Caco-2 (cell line): ENCODE results near the gene IGFBP2. TPM values are rescaled to one million over a fixed set of nuclear protein-coding genes. Genes with fewer than 3 reads are reported as not detected.
"Not testable (repeated sequence)": the region's sequence is repeated elsewhere in the genome, so short reads cannot be mapped to it uniquely, and the experiment has no call there.

Experiments
- BruUV-seq: library from RNA; stranded (reverse); fragments of 400-500 nt; replicated peaks from 2 replicates; lab custom pipeline; 2021; lab: Mats Ljungman, UMichigan
- CTCF ChIA-PET: fragments of 300-600 bp; sonication (Branson Sonifier 250); formaldehyde crosslinking; loops from one replicate; lab custom pipeline; 2022; ENCODE audit warnings: antibody characterized with exemption; lab: Charles Lee
- POLR2A ChIA-PET: fragments of 300-600 bp; sonication (Branson Sonifier 250); formaldehyde crosslinking; loops from one replicate; lab custom pipeline; 2022; ENCODE audit warnings: antibody characterized with exemption; lab: Charles Lee
- DNase-seq, 2 experiments: peaks; one replicate each; pipeline versions ENCODE4 v3.0.0 to v3.0.0-alpha.2; 2020 to 2022
- H3K27me3 ChIP-seq: replicated peaks from 2 replicates; pipeline ENCODE4 v1.6.0; 2011; ENCODE audit warnings: low read length; ENCODE audit not compliant: control insufficient read depth, insufficient read depth
- H3K36me3 ChIP-seq: 2 replicates; pipeline ENCODE4 v1.5.1; 2011; ENCODE audit warnings: low read length; ENCODE audit not compliant: control insufficient read depth, insufficient read depth
- H3K4me1 ChIP-seq: fragments of 250-450 bp; sonication (Bioruptor Pico); 2 replicates; pipeline ENCODE4 v1.5.1; 2020; ENCODE audit warnings: mild to moderate bottlenecking
- H3K4me3 ChIP-seq: 2 replicates; pipeline ENCODE4 v1.5.1; 2011; ENCODE audit warnings: low read depth, mild to moderate bottlenecking, control low read depth, low read length
- H3K9me3 ChIP-seq: fragments of 250-450 bp; sonication (Bioruptor Pico); 2 replicates; pipeline ENCODE4 v1.5.1; 2020; ENCODE audit warnings: mild to moderate bottlenecking, moderate library complexity
- H3K27ac Mint-ChIP-seq: one replicate; pipeline ENCODE4 v1.8.0; 2022; ENCODE audit warnings: mixed read lengths; ENCODE audit not compliant: unreplicated experiment
- H3K27me3 Mint-ChIP-seq: one replicate; pipeline ENCODE4 v1.8.0; 2022; ENCODE audit warnings: mixed read lengths; ENCODE audit not compliant: insufficient read depth, unreplicated experiment
- H3K36me3 Mint-ChIP-seq: one replicate; pipeline ENCODE4 v1.8.0; 2022; ENCODE audit warnings: mild to moderate bottlenecking, mixed read lengths; ENCODE audit not compliant: insufficient read depth, unreplicated experiment
- H3K4me1 Mint-ChIP-seq: one replicate; pipeline ENCODE4 v1.8.0; 2022; ENCODE audit warnings: low read depth, mixed read lengths; ENCODE audit not compliant: unreplicated experiment
- H3K4me3 Mint-ChIP-seq: one replicate; pipeline ENCODE4 v1.8.0; 2022; ENCODE audit warnings: mild to moderate bottlenecking, moderate library complexity, mixed read lengths; ENCODE audit not compliant: unreplicated experiment
- H3K9me3 Mint-ChIP-seq: one replicate; pipeline ENCODE4 v1.8.0; 2022; ENCODE audit warnings: mixed read lengths; ENCODE audit not compliant: unreplicated experiment
- CTCF ChIP-seq, 2 experiments: fragments of 200-600 bp in 1 of 2; IDR thresholded peaks; 1 replicate in 1 of 2; 2 replicates in 1 of 2; pipeline versions ENCODE4 v1.5.1 to v1.8.0; 2011 to 2022; ENCODE audit warnings: antibody characterized with exemption in 1 of 2, control low read depth in 1 of 2, inconsistent platforms in 1 of 2, low read depth in 1 of 2, low read length in 1 of 2, mild to moderate bottlenecking in 1 of 2, moderate library complexity in 1 of 2; ENCODE audit not compliant: insufficient read depth in 1 of 2, severe bottlenecking in 1 of 2, unreplicated experiment in 1 of 2
- intact Hi-C: fragments of 100-400 bp; cut with micrococcal nuclease; formaldehyde crosslinking; loops from one replicate; pipeline ENCODE4 v1.10.0; 2022; ENCODE audit not compliant: unreplicated experiment
- total RNA-seq: library from RNA; stranded (reverse); gene quantifications from 2 replicates; pipeline ENCODE4 v1.2.3, GENCODE V29; 2022

The IGFBP2 gene
- total RNA-seq, 1 experiment from 2014 or later: 6.6 TPM

- Histone ChIP-seq H3K27me3 (no peaks in the 10 kb centered on the region; the same call in 1 of the 2 replicates), H3K4me1 (no peaks in the 10 kb centered on the region), H3K9me3 (no peaks in the 10 kb centered on the region), H3K36me3 (no peaks in the 10 kb centered on the region), H3K4me3 (no peak overlapping the region)
- intact Hi-C loops: no loop called here
- H3K36me3 Mint-ChIP-seq: no peaks in the 10 kb centered on the region
- no peak for TF ChIP-seq CTCF (IDR thresholded peaks at IDR 0.05; ENCODE audit: insufficient read depth in 1 of 2, low read depth in 1 of 2, low read length in 1 of 2, severe bottlenecking in 1 of 2, unreplicated experiment in 1 of 2)
- POLR2A ChIA-PET: no interaction called here
- CTCF ChIA-PET: no interaction called here
- no TSS peak for BruUV-seq
- no peak for DNase-seq
- H3K27ac Mint-ChIP-seq: no peak overlapping the region
- no peaks in the 10 kb centered on the region for H3K4me1 Mint-ChIP-seq
- no peaks in the 10 kb centered on the region for H3K9me3 Mint-ChIP-seq
- peaks cover 8% of the 10 kb centered on the region for H3K27me3 Mint-ChIP-seq
- H3K4me3 Mint-ChIP-seq: no peak overlapping the region
Measured at GRCh38 chr2:216596236-216596979, 36.8 kb upstream of the IGFBP2 start.

DNA sequence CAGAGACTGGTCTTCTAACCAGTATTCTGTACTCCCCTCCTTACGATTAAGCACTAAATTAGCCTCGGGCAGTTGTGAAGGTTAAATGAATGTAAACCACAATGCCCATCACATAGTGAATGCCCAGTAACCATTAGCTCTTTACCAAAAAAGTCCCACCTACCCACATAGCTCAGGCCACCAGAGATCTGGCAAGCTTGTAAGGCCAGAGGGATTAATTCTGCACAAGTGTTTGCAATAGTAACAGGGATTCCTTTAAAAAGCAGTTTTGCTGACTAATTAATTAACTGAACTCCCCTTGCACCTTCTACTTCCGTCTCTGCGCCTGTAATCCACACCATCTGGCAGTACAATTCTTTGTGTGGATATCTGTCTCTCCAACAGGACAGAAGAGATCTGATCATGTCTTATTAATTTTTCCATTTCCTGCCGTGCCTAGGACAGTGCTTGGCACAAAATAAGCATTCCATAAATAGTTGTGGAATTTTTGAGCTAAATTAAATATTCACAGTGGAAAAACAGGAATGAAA is 36.2 kb upstream of the IGFBP2 start:
- BruUV-seq: no TSS peak
- Mint-ChIP-seq H3K9me3 (no peaks in the 10 kb centered on the region), H3K27me3 (peaks cover 8% of the 10 kb centered on the region), H3K4me1 (no peaks in the 10 kb centered on the region), H3K4me3 (no peak overlapping the region), H3K27ac (no peak overlapping the region), H3K36me3 (no peaks in the 10 kb centered on the region)
- no peak overlapping the region for H3K4me3 ChIP-seq
- TF ChIP-seq CTCF (IDR thresholded peaks at IDR 0.05; ENCODE audit: insufficient read depth in 1 of 2, low read depth in 1 of 2, low read length in 1 of 2, severe bottlenecking in 1 of 2, unreplicated experiment in 1 of 2): no peak
- ChIA-PET CTCF (no interaction called here), POLR2A (no interaction called here)
- H3K27me3 ChIP-seq: no peaks in the 10 kb centered on the region; the same call in 1 of the 2 replicates
- DNase-seq: no peak
- intact Hi-C loops: no loop called here
- H3K9me3 ChIP-seq: no peaks in the 10 kb centered on the region
- no peaks in the 10 kb centered on the region for H3K4me1 ChIP-seq
- H3K36me3 ChIP-seq: no peaks in the 10 kb centered on the region

GRCh38 chr2:216597825-216598224 is 35.4 kb upstream of the IGFBP2 start:
- H3K4me3 Mint-ChIP-seq: not testable (repeated sequence)

More at GRCh38 chr2:216597825-216598224, 35.4 kb upstream of the IGFBP2 start:
- DNase-seq, H3K27ac Mint-ChIP-seq, H3K4me1 Mint-ChIP-seq, intact Hi-C loops, H3K9me3 ChIP-seq, H3K36me3 Mint-ChIP-seq, H3K27me3 Mint-ChIP-seq, CTCF ChIA-PET, H3K27me3 ChIP-seq, BruUV-seq, H3K9me3 Mint-ChIP-seq, H3K4me1 ChIP-seq, H3K36me3 ChIP-seq, H3K4me3 ChIP-seq: not testable (repeated sequence)
- POLR2A ChIA-PET: interaction anchor here (0.7 kb wide), 1 partner anchor 1585 kb away, joined by 3 read pairs; no protein-coding TSS in a partner anchor
